ENCODE data around the gene ASZ1.

GRCh38 chr7:117389871-117390270 lies 37.4 kb downstream of the ASZ1 start:
- TF ChIP-seq CTCF (IDR thresholded peaks at IDR 0.05; ENCODE audit: low read depth, low read length) (no peak), MYC (IDR thresholded peaks at IDR 0.05; ENCODE audit: low read depth, low read length) (no peak), POLR2A (IDR thresholded peaks at IDR 0.05; ENCODE audit: extremely low read depth, insufficient read length) (no peak), MAX (IDR thresholded peaks at IDR 0.05; ENCODE audit: low read depth, low read length) (no peak)

All from NB4 (cell line).